ENCODE results near the gene SZT2.

Gene SZT2

GRCh38 chr1:43438953-43439581 lies 49.4 kb downstream of the SZT2 start:
- TF ChIP-seq EZH2 (IDR thresholded peaks at IDR 0.05; ENCODE audit: borderline replicate concordance, low read depth, low read length, severe bottlenecking) (no peak), CTCF (IDR thresholded peaks at IDR 0.05; ENCODE audit: borderline replicate concordance, extremely low read depth, low read length, poor library complexity, severe bottlenecking) (no peak)
- no peak overlapping the region for H2AFZ ChIP-seq (ENCODE audit: low read depth, low read length)
- H3K36me3 ChIP-seq (ENCODE audit: insufficient read depth, low read length): peaks cover 89% of the 10 kb centered on the region
- H3K4me1 ChIP-seq (ENCODE audit: insufficient read depth, low read length): no peaks in the 10 kb centered on the region
- no peak overlapping the region for H3K27ac ChIP-seq (ENCODE audit: low read length)
- H3K27me3 ChIP-seq (ENCODE audit: insufficient read depth, low read length, poor library complexity): no peaks in the 10 kb centered on the region
- no peaks in the 10 kb centered on the region; the same call in 1 of the 2 replicates for H4K20me1 ChIP-seq (ENCODE audit: insufficient read depth, low read length)
- no peak overlapping the region for H3K4me2 ChIP-seq (ENCODE audit: insufficient read depth, low read length)
- H3K79me2 ChIP-seq (ENCODE audit: insufficient read depth, low read length): no peaks in the 10 kb centered on the region
- H3K4me3 ChIP-seq (ENCODE audit: low read depth in 1 of 2, low read length in 2 of 2): no peak overlapping the region
- ATAC-seq (ENCODE audit: insufficient read depth, low read depth) (no peak), DNase-seq (no peak)
- no peak overlapping the region for H3K9ac ChIP-seq (ENCODE audit: low read depth, low read length)
- no peaks in the 10 kb centered on the region for H3K9me3 ChIP-seq (ENCODE audit: insufficient read depth, low read length, severe bottlenecking)

- Histone ChIP-seq H3K9ac (ENCODE audit: low read depth, low read length) (no peak overlapping the region), H3K79me2 (ENCODE audit: insufficient read depth, low read length) (no peaks in the 10 kb centered on the region), H3K27me3 (ENCODE audit: insufficient read depth, low read length, poor library complexity) (no peaks in the 10 kb centered on the region), H3K4me2 (ENCODE audit: insufficient read depth, low read length) (no peak overlapping the region), H3K27ac (ENCODE audit: low read length) (no peak overlapping the region), H2AFZ (ENCODE audit: low read depth, low read length) (no peak overlapping the region), H4K20me1 (ENCODE audit: insufficient read depth, low read length) (no peaks in the 10 kb centered on the region; the same call in 1 of the 2 replicates), H3K4me3 (ENCODE audit: low read depth in 1 of 2, low read length in 2 of 2) (no peak overlapping the region), H3K9me3 (ENCODE audit: insufficient read depth, low read length, severe bottlenecking) (no peaks in the 10 kb centered on the region), H3K36me3 (ENCODE audit: insufficient read depth, low read length) (peaks cover 89% of the 10 kb centered on the region), H3K4me1 (ENCODE audit: insufficient read depth, low read length) (no peaks in the 10 kb centered on the region)
- DNase-seq: no peak
- no peak for ATAC-seq (ENCODE audit: insufficient read depth, low read depth)
- TF ChIP-seq EZH2 (IDR thresholded peaks at IDR 0.05; ENCODE audit: borderline replicate concordance, low read depth, low read length, severe bottlenecking): no peak
- TF ChIP-seq CTCF (IDR thresholded peaks at IDR 0.05; ENCODE audit: borderline replicate concordance, extremely low read depth, low read length, poor library complexity, severe bottlenecking): no peak
Observed at GRCh38 chr1:43439781-43440180, 50.1 kb downstream of the SZT2 start.

DNA sequence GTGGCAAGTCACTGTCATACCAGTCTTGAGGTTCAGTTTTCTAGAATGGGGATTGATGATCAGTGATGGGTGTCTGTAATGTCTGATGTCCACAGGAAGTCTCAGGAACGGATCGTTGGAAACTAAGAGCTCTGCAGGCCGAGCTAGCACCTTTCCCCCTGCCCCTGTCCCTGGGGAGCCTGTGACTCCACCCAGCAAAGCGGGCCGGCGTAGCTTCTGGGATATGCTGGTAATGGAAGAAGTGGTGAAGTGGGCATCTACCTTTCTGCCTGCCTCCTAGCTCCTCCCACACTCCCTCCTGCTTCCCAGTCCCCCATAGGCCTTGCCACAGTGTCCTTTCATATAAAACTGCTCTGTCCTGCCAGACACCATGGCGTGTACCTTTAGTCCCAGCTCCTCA lies 50.7 kb downstream of the SZT2 start:
- H3K9ac ChIP-seq (ENCODE audit: low read depth, low read length): no peak overlapping the region
- no peak overlapping the region for H2AFZ ChIP-seq (ENCODE audit: low read depth, low read length)
- ATAC-seq (ENCODE audit: insufficient read depth, low read depth) (no peak), DNase-seq (no peak)
- H3K27ac ChIP-seq (ENCODE audit: low read length): no peak overlapping the region
- H4K20me1 ChIP-seq (ENCODE audit: insufficient read depth, low read length): no peaks in the 10 kb centered on the region; the same call in 1 of the 2 replicates
- H3K36me3 ChIP-seq (ENCODE audit: insufficient read depth, low read length): peaks cover 89% of the 10 kb centered on the region
- H3K79me2 ChIP-seq (ENCODE audit: insufficient read depth, low read length): no peaks in the 10 kb centered on the region
- no peaks in the 10 kb centered on the region for H3K27me3 ChIP-seq (ENCODE audit: insufficient read depth, low read length, poor library complexity)
- no peak overlapping the region for H3K4me3 ChIP-seq (ENCODE audit: low read depth in 1 of 2, low read length in 2 of 2)
- no peaks in the 10 kb centered on the region for H3K4me1 ChIP-seq (ENCODE audit: insufficient read depth, low read length)
- no peak for TF ChIP-seq EZH2 (IDR thresholded peaks at IDR 0.05; ENCODE audit: borderline replicate concordance, low read depth, low read length, severe bottlenecking)
- TF ChIP-seq CTCF (IDR thresholded peaks at IDR 0.05; ENCODE audit: borderline replicate concordance, extremely low read depth, low read length, poor library complexity, severe bottlenecking): no peak
- H3K9me3 ChIP-seq (ENCODE audit: insufficient read depth, low read length, severe bottlenecking): no peaks in the 10 kb centered on the region
- H3K4me2 ChIP-seq (ENCODE audit: insufficient read depth, low read length): no peak overlapping the region
